Caco-2 (cell line): ENCODE results near the gene TTLL11. TPM values are rescaled to one million over a fixed set of nuclear protein-coding genes. Genes with fewer than 3 reads are reported as not detected.

ENCODE experiments used
- BruUV-seq: library from RNA; stranded (reverse); fragments of 400-500 nt; replicated peaks from 2 replicates; lab custom pipeline; 2021; lab: Mats Ljungman, UMichigan
- CTCF ChIA-PET: fragments of 300-600 bp; sonication (Branson Sonifier 250); formaldehyde crosslinking; loops from one replicate; lab custom pipeline; 2022; ENCODE audit warnings: antibody characterized with exemption; lab: Charles Lee
- POLR2A ChIA-PET: fragments of 300-600 bp; sonication (Branson Sonifier 250); formaldehyde crosslinking; loops from one replicate; lab custom pipeline; 2022; ENCODE audit warnings: antibody characterized with exemption; lab: Charles Lee
- DNase-seq, 2 experiments: peaks; one replicate each; pipeline versions ENCODE4 v3.0.0 to v3.0.0-alpha.2; 2020 to 2022
- H3K27me3 ChIP-seq: replicated peaks from 2 replicates; pipeline ENCODE4 v1.6.0; 2011; ENCODE audit warnings: low read length; ENCODE audit not compliant: control insufficient read depth, insufficient read depth
- H3K36me3 ChIP-seq: 2 replicates; pipeline ENCODE4 v1.5.1; 2011; ENCODE audit warnings: low read length; ENCODE audit not compliant: control insufficient read depth, insufficient read depth
- H3K4me1 ChIP-seq: fragments of 250-450 bp; sonication (Bioruptor Pico); 2 replicates; pipeline ENCODE4 v1.5.1; 2020; ENCODE audit warnings: mild to moderate bottlenecking
- H3K4me3 ChIP-seq: 2 replicates; pipeline ENCODE4 v1.5.1; 2011; ENCODE audit warnings: low read depth, mild to moderate bottlenecking, control low read depth, low read length
- H3K9me3 ChIP-seq: fragments of 250-450 bp; sonication (Bioruptor Pico); 2 replicates; pipeline ENCODE4 v1.5.1; 2020; ENCODE audit warnings: mild to moderate bottlenecking, moderate library complexity
- H3K27ac Mint-ChIP-seq: one replicate; pipeline ENCODE4 v1.8.0; 2022; ENCODE audit warnings: mixed read lengths; ENCODE audit not compliant: unreplicated experiment
- H3K27me3 Mint-ChIP-seq: one replicate; pipeline ENCODE4 v1.8.0; 2022; ENCODE audit warnings: mixed read lengths; ENCODE audit not compliant: insufficient read depth, unreplicated experiment
- H3K36me3 Mint-ChIP-seq: one replicate; pipeline ENCODE4 v1.8.0; 2022; ENCODE audit warnings: mild to moderate bottlenecking, mixed read lengths; ENCODE audit not compliant: insufficient read depth, unreplicated experiment
- H3K4me1 Mint-ChIP-seq: one replicate; pipeline ENCODE4 v1.8.0; 2022; ENCODE audit warnings: low read depth, mixed read lengths; ENCODE audit not compliant: unreplicated experiment
- H3K4me3 Mint-ChIP-seq: one replicate; pipeline ENCODE4 v1.8.0; 2022; ENCODE audit warnings: mild to moderate bottlenecking, moderate library complexity, mixed read lengths; ENCODE audit not compliant: unreplicated experiment
- H3K9me3 Mint-ChIP-seq: one replicate; pipeline ENCODE4 v1.8.0; 2022; ENCODE audit warnings: mixed read lengths; ENCODE audit not compliant: unreplicated experiment
- CTCF ChIP-seq, 2 experiments: fragments of 200-600 bp in 1 of 2; IDR thresholded peaks; 1 replicate in 1 of 2; 2 replicates in 1 of 2; pipeline versions ENCODE4 v1.5.1 to v1.8.0; 2011 to 2022; ENCODE audit warnings: antibody characterized with exemption in 1 of 2, control low read depth in 1 of 2, inconsistent platforms in 1 of 2, low read depth in 1 of 2, low read length in 1 of 2, mild to moderate bottlenecking in 1 of 2, moderate library complexity in 1 of 2; ENCODE audit not compliant: insufficient read depth in 1 of 2, severe bottlenecking in 1 of 2, unreplicated experiment in 1 of 2
- intact Hi-C: fragments of 100-400 bp; cut with micrococcal nuclease; formaldehyde crosslinking; loops from one replicate; pipeline ENCODE4 v1.10.0; 2022; ENCODE audit not compliant: unreplicated experiment
- total RNA-seq: library from RNA; stranded (reverse); gene quantifications from 2 replicates; pipeline ENCODE4 v1.2.3, GENCODE V29; 2022

The TTLL11 gene
- total RNA-seq, 1 experiment from 2014 or later: 4.4 TPM

- Mint-ChIP-seq H3K36me3 (no peaks in the 10 kb centered on the region), H3K27me3 (peaks cover 3% of the 10 kb centered on the region), H3K27ac (no peak overlapping the region), H3K9me3 (no peaks in the 10 kb centered on the region), H3K4me3 (no peak overlapping the region), H3K4me1 (no peaks in the 10 kb centered on the region)
- no peak for TF ChIP-seq CTCF (IDR thresholded peaks at IDR 0.05; ENCODE audit: insufficient read depth in 1 of 2, low read depth in 1 of 2, low read length in 1 of 2, severe bottlenecking in 1 of 2, unreplicated experiment in 1 of 2)
- POLR2A ChIA-PET: no interaction called here
- Histone ChIP-seq H3K27me3 (no peaks in the 10 kb centered on the region), H3K9me3 (no peaks in the 10 kb centered on the region), H3K4me3 (no peak overlapping the region), H3K4me1 (peaks cover 9% of the 10 kb centered on the region; the same call in 1 of the 2 replicates), H3K36me3 (no peaks in the 10 kb centered on the region)
- DNase-seq: no peak
- no TSS peak for BruUV-seq
- intact Hi-C loops: loop anchor here (2.0 kb wide), 1 partner anchor 687 kb away; no protein-coding TSS in a partner anchor
- CTCF ChIA-PET: interaction anchor here (1.3 to 8.4 kb wide), 6 partner anchors 21 to 226 kb away, joined by 7 to 175 read pairs (median 14); partner anchors contain the start of genes MRRF and RBM18
These were observed 30.9 kb upstream of the TTLL11 start for GRCh38 chr9:122124048-122124447.

GRCh38 chr9:122122903-122123632 lies 30.0 kb upstream of the TTLL11 start:
- H3K27me3 ChIP-seq: no peaks in the 10 kb centered on the region
- Mint-ChIP-seq H3K36me3 (no peaks in the 10 kb centered on the region), H3K27me3 (peaks cover 3% of the 10 kb centered on the region), H3K27ac (no peak overlapping the region), H3K9me3 (no peaks in the 10 kb centered on the region), H3K4me3 (no peak overlapping the region), H3K4me1 (no peaks in the 10 kb centered on the region)
- ChIA-PET POLR2A (no interaction called here), CTCF (interaction anchor here (0.6 to 8.4 kb wide), 10 partner anchors 15 to 1678 kb away, joined by 3 to 175 read pairs (median 3); no protein-coding TSS in a partner anchor)
- DNase-seq: peak; percentile 70 to 81
- intact Hi-C loops: loop anchor here (1.0 kb wide), 2 partner anchors 24 to 577 kb away; no protein-coding TSS in a partner anchor
- no peak overlapping the region for H3K4me3 ChIP-seq
- H3K36me3 ChIP-seq: no peaks in the 10 kb centered on the region
- TF ChIP-seq CTCF (IDR thresholded peaks at IDR 0.05; ENCODE audit: insufficient read depth in 1 of 2, low read depth in 1 of 2, low read length in 1 of 2, severe bottlenecking in 1 of 2, unreplicated experiment in 1 of 2): peak; percentile 97 to 100
- peaks cover 9% of the 10 kb centered on the region; the same call in 1 of the 2 replicates for H3K4me1 ChIP-seq
- no peaks in the 10 kb centered on the region for H3K9me3 ChIP-seq
- BruUV-seq: no TSS peak

GRCh38 chr9:122122468-122122867 lies 29.4 kb upstream of the TTLL11 start:
- Histone ChIP-seq H3K36me3 (no peaks in the 10 kb centered on the region), H3K9me3 (no peaks in the 10 kb centered on the region), H3K27me3 (no peaks in the 10 kb centered on the region), H3K4me1 (peaks cover 9% of the 10 kb centered on the region; the same call in 1 of the 2 replicates), H3K4me3 (no peak overlapping the region)
- Mint-ChIP-seq H3K4me3 (no peak overlapping the region), H3K36me3 (no peaks in the 10 kb centered on the region), H3K27me3 (peaks cover 3% of the 10 kb centered on the region), H3K27ac (no peak overlapping the region), H3K4me1 (no peaks in the 10 kb centered on the region), H3K9me3 (no peaks in the 10 kb centered on the region)
- DNase-seq: no peak
- POLR2A ChIA-PET: no interaction called here
- no TSS peak for BruUV-seq
- intact Hi-C loops: no loop called here
- CTCF ChIA-PET: interaction anchor here (0.6 to 8.4 kb wide), 8 partner anchors 15 to 1677 kb away, joined by 3 to 175 read pairs (median 4); no protein-coding TSS in a partner anchor
- no peak for TF ChIP-seq CTCF (IDR thresholded peaks at IDR 0.05; ENCODE audit: insufficient read depth in 1 of 2, low read depth in 1 of 2, low read length in 1 of 2, severe bottlenecking in 1 of 2, unreplicated experiment in 1 of 2)
